A172 (cell line): Measurements from ENCODE around the gene ZNF652. TPM values are rescaled to one million over a fixed set of nuclear protein-coding genes. Genes with fewer than 3 reads are reported as not detected.
A peak's percentile ranks its signal among the peaks of the same experiment; 100 is the strongest.
"Not testable (repeated sequence)": the region's sequence is repeated elsewhere in the genome, so short reads cannot be mapped to it uniquely, and the experiment has no call there.

Source experiments
- DNase-seq: peaks from one replicate; pipeline ENCODE4 v3.0.0-alpha.2; 2015; ENCODE audit warnings: low spot score
- total RNA-seq: library from RNA; depleted of rRNA; stranded (reverse); fragments of >200 nt; shearing (Covaris generic); gene quantifications from 2 replicates; pipeline ENCODE4 v1.2.3, GENCODE V29; 2014; rRNA removed

ZNF652 gene
- total RNA-seq: 17.8 and 21.0 TPM in 2 replicates

DNA sequence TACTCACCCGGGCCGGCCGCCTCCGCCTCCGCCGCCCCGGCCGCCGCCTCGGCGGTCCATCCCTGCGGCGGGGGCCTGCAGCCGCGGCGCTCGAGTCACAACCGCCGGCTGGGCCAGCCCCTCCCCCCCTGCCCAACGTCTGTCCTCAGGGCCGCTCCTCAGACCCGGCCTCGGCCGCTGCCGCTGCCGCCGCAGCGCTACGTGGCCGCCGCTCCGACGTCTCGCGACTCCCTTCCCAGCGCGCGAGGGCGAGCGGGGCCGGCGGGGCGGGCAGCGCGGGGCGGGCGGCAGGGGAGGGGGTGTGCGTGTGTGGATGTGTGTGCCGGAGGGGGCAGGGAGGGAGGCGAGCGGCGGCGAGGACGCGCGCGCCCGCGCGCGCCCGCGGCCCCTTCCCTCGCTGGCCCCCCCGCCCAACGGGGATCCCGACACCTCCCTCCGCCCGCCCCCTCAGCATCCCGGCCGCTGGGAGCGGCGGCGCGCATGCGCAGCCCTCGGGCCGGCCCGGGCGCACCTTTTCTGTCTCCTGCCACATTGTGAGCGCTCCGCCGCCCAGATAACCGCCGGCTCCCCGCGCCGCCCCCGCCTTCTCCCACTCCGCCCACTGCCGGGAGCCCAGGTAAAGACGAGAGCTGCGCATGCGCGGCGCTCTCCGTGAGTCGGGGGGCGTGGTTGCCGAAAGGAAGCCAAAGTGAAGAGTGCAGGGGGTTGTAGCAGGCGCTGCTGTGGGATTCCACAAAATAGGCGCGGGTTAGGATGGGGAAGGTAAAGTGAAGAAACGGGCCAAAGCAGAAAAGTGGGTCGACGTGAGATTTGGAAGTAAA lies at the start of gene ZNF652:
Gene ZNF652 (minus strand): TSS at position 349 of the 821 bp plus-strand sequence. CDS start 44,525 bp downstream, outside the sequence.
- DNase-seq: peak; percentile 84

DNA sequence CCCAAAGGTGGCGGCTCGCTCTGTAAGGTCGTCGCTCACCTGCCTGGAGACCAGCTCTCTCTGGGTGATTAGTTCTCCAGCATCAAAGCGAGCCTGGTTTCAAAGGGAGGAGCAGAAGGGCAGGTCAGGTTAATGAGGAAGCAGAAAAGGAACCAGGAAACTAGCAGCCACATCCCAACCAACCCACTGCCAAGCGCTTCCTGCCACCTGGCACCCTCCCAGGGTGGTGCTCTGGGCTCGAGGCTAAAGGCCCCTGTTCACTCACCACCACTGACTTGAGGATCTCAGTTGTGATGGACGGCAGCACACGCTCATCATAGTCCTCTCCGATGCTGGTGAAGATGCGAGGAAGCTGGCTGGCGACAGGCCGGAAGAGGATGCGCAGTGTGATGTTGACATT lies 47.0 kb upstream of the ZNF652 start:
- DNase-seq: no peak

DNA sequence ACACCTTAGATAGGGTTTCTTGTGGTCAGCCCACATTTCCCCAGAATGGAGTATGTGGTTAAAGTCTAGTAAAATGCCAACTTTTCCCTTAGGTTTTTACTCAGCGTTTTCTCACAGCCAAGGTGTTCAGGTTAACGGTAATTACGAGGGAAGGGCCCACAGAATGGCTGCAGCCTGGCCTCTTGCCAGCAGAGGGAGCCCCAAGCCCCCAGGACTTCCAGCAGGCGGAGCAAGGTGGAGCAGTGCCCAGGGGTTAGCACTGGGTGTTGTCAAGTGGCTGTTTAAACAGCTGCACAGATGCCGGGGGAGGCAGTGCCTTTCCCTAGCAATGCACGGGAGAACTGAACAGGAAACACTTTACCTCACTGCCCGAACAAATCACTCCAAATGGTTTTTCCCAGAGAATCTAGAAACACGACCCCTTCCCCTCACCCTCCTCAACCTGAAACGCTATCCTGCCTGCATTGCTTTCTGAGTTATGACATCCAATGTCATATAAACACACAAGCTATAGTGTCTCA lies 46.0 kb upstream of the ZNF652 start:
- DNase-seq: peak; percentile 57

DNA sequence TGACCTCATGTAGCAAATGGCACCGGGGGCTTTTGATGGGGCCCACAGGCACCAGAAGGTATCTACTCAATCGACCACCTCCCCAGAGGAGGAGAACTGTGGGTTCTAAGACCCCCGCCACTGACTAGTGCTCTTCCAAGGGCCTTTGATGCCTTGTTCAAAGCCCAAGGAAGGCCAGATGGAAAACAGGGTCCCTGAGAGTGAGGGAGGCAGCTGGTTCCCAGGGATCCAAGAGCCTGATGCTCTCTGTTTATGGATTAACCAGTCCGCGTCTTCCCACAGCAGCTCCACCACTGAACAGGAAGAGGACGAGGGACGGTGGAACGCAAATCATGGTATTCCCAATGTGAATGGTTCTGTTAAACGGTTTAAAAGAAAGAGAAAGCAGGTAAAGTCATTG lies 45.0 kb upstream of the ZNF652 start:
- no peak for DNase-seq

DNA sequence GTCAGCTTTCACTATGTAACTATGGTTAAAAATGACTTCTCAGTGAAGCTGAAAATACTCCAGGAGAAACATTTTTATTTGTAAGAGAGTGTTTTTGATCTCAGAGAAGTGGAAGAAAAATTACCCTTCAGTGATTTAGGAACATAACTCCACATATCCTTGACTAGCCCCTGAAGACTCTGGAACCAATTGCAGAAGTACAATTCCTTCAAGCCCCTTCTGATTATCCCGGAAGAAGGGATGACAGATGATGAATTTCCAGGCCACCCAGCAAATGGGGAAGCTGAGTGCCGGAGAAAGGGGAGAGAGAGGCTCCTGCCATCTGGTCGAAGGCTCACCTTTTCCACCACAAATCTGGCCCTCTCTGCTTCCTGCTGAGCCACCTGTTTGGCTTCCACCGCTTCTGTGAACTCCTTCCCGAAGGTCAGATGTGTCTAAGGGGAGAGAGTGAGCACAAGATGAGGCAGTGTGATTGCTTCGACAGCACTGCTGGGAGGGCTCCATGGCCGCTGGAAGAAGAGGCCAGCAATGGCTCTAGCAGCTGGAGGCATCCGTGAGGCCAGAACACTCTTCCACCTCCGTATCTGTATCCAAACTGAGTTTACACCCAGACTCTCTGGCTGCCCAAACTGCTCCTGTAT lies 44.5 kb upstream of the ZNF652 start:
- DNase-seq: no peak

DNA sequence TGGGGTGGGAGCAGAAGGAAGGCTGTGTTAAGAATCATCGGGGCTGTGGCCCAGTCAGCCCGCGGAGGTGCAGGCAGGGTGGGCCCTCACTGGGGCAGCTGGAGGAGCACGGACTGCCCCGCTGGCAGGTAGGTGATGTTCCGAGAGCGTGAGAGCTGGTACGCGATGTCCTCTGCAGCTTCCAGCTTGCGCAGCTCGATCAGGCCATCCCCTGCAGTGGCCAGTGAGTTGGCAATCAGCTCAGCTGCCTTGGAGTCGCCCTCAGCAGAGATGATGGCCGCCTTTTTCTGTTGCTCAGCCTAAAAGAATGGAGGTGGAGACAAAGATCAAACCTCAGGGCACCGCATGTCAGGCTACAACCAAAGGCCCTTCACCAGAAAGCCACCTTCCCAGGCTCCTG lies 42.9 kb upstream of the ZNF652 start:
- DNase-seq: no peak

DNA sequence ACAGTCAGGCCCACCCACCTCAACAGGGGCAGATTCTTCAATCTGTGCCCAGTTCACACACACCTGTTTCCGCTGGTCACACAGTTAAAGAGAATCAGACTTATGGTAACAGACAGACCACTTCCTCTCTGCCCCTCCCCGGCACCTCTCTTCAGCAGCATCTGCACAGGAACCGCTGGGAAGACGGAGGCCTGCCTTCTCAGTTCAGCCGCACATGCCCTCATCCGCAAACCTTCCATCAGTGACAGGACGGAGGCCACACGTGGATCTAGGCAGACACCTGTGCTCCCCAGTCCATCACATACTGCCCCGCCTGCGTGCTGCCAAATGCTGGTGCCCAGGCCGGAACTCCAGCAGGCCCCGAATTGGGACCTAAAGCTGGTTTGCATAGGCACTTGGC lies 42.3 kb upstream of the ZNF652 start:
- no peak for DNase-seq

DNA sequence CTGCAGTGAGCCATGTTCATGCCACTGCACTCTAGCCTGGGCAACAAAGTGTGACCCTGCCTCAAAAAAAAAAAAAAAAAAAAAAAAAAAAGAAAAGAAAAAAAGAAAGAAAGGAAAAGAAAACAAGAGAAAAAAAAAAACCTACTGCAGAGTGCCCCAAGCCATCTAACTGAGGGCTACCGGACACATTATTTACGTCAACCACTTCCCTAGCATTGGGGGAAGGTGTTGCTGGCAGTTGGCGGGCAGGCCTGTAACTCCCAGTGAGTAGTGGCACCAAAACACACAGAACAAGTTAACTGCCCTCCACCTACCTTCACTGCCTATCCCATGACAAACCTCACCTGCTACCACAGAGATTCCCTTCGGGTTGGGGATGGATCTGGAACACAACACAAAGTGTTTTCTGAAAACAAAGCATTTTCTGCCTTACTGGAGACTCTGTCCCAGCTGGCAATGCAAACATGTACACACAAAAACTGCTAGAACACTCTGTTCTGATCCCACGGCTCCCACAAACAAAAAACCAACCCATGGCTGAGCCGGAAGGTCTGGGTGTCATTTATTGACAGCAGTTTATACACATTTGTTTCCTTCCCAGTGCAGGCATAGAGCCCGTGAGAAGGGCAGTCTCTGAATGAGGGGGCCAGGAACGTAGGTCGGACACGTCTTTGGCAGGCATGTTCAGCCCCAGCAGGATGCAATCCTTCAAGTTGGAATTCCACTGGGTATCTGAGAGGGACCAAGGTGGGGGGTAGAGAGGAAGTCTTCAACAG lies 41.7 kb upstream of the ZNF652 start:
- DNase-seq: no peak

DNA sequence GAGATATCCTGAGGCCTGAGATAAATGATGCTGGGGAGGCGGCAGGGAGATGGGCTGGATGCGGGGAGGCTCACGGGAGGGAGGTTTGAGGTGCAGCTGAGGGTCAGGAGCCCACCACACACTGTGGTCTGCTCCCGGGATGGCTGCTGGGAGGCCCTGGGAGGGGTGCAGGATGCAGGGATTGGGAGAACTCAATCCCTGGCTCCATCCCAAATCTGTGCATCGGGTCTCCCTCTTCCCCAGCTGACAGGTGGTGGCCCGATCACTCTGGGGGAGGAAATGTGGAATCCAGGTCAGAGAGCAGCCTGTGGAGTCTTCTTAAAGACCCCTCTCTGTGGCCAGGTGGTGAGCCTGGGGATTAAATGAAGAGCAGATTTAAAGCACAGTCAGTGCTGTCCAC lies 40.7 kb upstream of the ZNF652 start:
- no peak for DNase-seq

DNA sequence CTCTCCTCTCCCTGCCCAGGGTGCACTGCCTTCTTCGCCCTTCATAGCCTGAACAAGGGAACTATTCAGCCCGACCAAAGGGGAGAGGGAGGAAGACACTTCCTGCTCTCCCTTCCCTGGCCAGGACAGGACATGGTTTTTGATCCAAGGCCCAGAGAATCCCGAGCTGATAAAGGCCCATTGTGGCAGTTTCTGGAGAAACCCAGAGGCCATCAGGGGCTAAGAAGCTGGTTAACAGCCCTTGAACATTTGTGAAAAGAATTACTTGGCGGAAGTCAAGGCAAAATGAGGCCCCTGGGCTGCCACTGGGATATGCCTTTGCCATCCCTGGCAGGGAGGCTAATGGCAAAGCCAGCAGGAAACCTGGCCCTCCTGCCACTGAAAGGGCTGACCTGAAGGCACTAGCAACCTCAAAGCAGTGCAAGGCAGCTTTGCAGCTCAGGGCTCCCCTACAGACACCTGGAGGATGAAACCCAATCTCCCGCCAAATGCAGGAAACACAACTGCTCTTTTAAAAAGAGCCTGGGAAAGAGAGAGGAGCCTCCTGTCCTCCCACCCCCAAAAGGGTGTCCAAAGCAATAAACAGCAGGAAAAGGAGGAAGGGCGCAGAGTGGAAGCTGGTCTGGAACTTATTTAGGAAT lies 40.0 kb upstream of the ZNF652 start:
- no peak for DNase-seq

DNA sequence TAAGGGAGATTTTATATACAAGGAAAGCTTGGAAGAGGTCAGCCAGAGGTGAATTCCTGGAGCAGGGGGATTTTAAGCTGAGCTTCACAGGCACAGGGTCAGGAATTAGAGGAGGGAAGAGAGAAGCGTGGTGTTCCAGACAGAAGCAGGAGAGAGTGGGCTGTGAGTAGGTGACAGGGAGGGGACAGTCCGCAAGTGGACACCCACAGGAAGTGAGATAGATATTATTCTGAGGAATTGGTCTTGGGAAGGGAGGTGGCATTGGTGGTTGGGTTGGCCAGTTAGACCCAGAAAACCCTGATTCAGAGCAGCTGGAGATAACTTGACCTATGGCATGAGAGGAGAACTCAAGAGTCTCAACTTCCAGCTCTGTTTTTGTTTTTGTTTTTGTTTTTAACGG lies 37.9 kb upstream of the ZNF652 start:
- no peak for DNase-seq

DNA sequence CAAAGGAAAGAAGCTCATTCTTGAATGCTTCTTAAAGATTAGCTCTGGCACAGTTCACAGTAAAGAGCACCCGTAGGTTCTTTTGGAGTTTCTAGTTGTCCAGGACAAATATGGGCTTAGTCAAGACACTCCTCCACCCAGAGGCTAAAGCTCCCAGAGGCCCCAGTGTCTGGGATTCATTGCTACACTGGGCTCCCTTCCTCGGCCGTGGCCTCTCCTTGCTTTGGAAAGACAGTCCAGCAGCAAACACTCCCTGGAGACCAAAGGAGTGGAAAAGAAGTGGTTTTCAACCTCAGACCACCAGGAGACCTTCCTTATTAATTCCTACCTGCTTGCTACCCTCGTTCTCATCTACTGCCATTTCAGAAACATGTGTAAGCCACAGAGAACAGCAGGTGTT lies 35.5 kb upstream of the ZNF652 start:
- DNase-seq: no peak

DNA sequence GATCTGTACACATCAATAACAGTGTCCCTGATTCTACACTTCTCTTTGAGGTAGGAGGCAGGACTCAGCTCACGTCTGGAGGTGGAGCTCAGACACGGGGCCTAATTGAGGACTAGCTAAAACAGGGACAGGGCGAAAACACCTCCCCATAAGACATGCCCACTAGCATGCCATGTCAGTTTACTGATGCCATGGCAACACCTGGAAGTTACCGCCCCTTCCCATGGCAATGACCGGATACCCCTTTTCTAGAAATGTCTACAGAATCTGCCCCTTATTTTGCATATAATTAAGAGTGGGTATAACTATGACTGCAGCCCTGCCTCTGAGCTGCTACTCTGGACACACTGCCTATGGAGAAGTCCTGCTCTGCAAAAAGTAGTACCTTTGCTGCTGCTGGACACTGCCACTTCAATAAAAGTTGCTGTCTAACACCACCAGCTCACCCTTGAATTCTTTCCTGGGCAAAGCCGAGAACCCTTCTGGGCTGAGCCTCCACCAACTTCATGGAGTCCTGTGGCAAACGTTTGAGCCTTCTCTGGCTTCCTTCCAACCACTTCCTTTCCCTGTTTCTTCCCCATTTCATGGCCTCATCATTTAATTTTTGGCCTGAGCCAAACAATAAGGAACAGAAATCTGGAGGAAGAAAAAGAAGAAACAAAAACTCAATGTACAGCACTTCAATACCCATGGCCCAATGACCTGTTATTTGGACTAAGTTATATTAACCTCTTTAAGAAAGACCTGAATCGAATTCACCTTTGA lies 31.6 kb upstream of the ZNF652 start:
- no peak for DNase-seq

DNA sequence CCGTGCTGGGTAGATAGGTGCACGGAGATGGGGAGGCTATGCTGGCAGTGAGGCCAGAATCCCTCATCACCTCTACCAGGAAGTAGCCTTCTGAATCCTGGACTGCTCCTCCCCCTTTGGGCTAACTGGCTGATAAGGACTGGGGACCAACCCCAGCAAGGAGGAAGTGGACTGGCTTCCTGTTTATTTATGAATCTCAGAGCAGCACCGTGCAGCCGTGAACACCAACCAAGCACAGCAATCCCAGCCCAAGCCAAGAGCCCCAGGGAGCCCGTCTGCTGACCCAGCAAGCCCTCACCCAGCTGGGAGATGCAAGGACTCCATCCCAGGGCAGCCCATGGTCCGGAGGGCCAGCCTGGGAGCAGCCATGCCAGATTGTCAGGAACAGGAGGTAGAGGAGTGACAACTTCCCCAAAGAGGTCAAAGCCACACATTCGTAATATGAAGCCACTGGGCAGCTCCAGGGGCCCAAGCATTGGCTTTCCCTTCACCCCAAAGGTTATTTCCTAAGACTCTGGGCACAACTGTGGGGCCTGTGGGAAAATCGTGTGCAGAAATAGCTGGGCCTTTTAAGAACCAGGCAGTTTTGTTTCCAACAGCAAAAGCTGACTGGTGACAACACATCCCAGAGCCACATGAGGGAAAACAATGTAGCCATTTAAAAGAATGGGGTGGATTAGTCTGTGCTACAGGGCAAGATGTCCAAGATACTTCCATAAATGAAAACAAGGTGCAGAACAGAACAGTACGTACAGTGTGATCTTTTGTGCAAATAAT lies 28.7 kb upstream of the ZNF652 start:
- peak; percentile 50 for DNase-seq

DNA sequence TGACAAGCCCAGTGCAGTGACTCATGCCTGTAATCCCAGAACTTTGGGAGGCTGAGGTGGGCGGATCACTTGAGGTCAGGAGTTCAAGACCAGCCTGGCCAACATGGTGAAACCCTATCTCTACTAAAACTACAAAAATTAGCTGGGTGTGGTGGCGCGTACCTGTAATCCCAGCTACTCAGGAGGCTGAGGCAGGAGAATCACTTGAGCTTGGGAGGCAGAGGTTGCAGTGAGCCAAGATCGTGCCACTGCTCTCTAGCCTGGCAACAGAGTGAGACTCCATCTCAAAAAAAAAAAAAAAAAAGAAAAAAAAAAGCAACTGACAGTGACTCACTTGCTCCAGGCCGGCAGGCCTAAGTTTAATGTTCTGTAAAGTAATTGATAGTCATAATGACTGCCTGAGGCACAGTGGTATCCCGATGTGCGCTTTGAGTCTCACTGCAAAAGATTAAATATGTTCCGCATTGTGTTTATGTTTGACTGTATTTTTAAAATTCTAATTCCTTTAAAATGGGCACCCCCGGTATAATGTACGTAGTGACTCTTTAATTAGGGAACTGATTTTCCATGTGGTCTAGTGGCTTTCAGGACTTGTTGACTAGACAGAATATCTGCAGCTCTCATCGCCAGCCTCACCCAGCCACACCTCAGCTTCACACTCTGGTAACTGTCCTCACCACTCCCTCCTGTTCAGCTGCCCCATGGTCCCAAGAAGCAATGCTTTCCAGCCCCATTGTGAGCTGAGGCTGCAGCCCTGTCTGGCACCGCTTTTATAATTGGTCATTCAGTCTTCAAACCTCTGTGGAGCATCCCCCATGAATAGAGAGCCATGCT lies 27.7 kb upstream of the ZNF652 start:
- not testable (repeated sequence) for DNase-seq

DNA sequence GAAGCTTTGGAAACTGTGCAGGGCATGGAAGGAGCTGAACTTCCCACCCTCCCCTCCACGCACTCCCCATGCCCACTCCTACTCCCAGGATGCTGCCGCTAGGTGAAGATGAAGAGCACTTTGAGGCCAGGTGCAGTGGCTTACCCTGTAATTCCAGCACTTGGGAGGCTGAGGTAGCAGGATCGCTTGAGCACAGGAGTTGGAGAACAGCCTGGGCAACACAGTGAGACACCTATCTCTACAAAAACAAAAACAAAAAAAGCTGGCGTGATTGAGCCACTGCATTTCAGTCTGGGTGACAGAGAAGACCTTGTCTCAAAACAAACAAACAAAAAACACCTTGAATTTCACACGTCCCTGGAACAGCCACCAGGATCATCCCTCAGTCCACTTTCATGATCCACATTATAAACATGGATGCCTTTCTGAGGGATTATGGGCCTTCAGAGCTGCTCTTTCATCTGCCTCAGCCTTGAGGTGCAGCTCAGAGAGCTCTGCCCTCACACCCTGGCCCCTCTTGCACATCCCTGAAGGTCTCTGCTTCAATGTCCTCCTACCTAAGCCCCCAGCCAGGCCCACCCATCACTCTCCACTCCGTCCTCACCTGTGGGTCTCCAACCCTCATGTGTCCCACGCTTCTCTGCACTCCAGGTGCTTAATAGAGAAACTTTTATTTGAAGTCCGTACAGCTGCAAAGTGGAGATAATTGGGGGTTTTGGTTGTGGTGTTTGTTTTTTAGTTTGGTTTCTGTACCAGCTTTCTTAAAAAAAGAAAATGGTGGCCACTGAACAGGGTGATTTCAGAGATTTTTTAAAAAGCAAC lies 26.9 kb upstream of the ZNF652 start:
- DNase-seq: no peak

DNA sequence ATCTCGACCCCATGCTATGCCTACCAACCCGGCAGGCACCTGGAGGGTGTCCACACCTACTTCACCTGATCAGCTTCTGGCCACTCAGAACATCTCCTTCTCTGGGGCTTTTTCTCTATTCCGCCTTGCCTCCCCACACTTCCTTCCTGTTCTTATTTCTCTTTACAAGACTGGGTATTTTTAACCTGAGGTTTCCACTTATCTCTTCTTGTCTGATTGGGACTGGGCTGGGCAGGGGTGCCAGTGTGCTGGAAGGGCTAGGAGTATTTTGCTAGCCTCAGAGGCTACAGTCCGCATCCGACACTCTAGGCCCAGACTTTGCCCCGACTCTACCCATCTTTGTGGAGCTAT lies 26.2 kb upstream of the ZNF652 start:
- no peak for DNase-seq

DNA sequence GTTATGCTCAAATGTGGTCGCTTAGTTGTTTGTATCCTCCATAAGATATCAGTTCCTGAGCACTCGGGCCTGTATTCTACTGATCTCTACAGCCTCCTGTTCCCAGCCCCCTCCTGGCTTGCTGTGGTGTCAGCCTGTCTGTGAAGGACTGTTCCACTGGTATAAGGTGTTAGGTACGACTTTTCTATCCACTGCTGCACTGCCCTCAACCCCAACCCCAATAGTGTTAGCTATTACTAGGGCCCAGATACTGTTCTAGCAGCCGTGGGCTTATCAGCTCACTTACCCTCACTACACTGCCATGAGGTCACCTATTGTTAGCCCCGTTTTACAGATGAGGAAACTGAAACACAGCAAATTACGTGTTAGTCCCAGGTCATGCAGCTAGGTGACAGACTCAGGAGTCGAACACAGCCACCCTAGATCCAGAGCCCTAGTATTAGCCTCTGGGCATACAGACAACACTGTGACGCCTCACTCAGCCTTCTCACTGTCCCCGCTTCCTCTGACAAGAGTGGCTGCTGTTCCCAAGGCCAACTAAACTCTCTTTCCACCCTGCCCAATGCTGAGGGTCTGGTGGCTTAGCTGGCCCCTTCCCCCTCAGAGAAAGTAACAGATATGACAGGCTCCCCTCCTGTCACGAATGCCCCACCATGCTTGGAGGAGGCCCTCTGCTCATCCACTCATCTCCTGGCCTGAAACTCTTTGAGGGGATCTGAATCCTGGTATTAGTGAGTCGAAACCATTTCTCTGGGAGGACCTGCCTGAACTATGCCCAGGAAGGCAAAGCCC lies 25.6 kb upstream of the ZNF652 start:
- no peak for DNase-seq
